Measurements from ENCODE around the gene ATP6AP2.
A peak's percentile ranks its signal among the peaks of the same experiment; 100 is the strongest.
"Not testable (repeated sequence)": the region's sequence is repeated elsewhere in the genome, so short reads cannot be mapped to it uniquely, and the experiment has no call there.

The ATP6AP2 gene

GRCh38 chrX:40558590-40558989 is 22.2 kb upstream of the ATP6AP2 start:
- DNase-seq (ENCODE audit: low read depth) = no peak
- no peak for TF ChIP-seq CTCF (IDR thresholded peaks at IDR 0.05; ENCODE audit: insufficient read depth, low read depth, low read length, missing control alignments)
- H3K4me3 ChIP-seq (ENCODE audit: low read depth, low read length) = no peak overlapping the region

- TF ChIP-seq CTCF (IDR thresholded peaks at IDR 0.05; ENCODE audit: insufficient read depth, low read depth, low read length, missing control alignments) = no peak
- no peak for DNase-seq (ENCODE audit: low read depth)
- no peak overlapping the region for H3K4me3 ChIP-seq (ENCODE audit: low read depth, low read length)
Measured at GRCh38 chrX:40563784-40564183, 17.0 kb upstream of the ATP6AP2 start.

GRCh38 chrX:40564447-40564846 is 16.3 kb upstream of the ATP6AP2 start:
- DNase-seq (ENCODE audit: low read depth) = no peak
- TF ChIP-seq CTCF (IDR thresholded peaks at IDR 0.05; ENCODE audit: insufficient read depth, low read depth, low read length, missing control alignments) = no peak
- no peak overlapping the region for H3K4me3 ChIP-seq (ENCODE audit: low read depth, low read length)

- TF ChIP-seq CTCF (IDR thresholded peaks at IDR 0.05; ENCODE audit: insufficient read depth, low read depth, low read length, missing control alignments) = no peak
- peak; percentile 69 for DNase-seq (ENCODE audit: low read depth)
- H3K4me3 ChIP-seq (ENCODE audit: low read depth, low read length) = peak overlapping the region; percentile 49
Measured at GRCh38 chrX:40570346-40571093, 10.2 kb upstream of the ATP6AP2 start.

- DNase-seq (ENCODE audit: low read depth) = peak; percentile 28
- peak overlapping the region; percentile 49 for H3K4me3 ChIP-seq (ENCODE audit: low read depth, low read length)
Measured at GRCh38 chrX:40571164-40571563, 9.6 kb upstream of the ATP6AP2 start.

- no peak for TF ChIP-seq CTCF (IDR thresholded peaks at IDR 0.05; ENCODE audit: insufficient read depth, low read depth, low read length, missing control alignments)
- no peak for DNase-seq (ENCODE audit: low read depth)
Measured at GRCh38 chrX:40571600-40571999, 9.2 kb upstream of the ATP6AP2 start.

GRCh38 chrX:40573763-40574162 is 7.0 kb upstream of the ATP6AP2 start:
- peak; percentile 55 for DNase-seq (ENCODE audit: low read depth)
- H3K4me3 ChIP-seq (ENCODE audit: low read depth, low read length) = no peak overlapping the region
- peak; percentile 67 for TF ChIP-seq CTCF (IDR thresholded peaks at IDR 0.05; ENCODE audit: insufficient read depth, low read depth, low read length, missing control alignments)

More at GRCh38 chrX:40571600-40571999, 9.2 kb upstream of the ATP6AP2 start:
- H3K4me3 ChIP-seq (ENCODE audit: low read depth, low read length) = no peak overlapping the region

- not testable (repeated sequence) for DNase-seq (ENCODE audit: low read depth)
Measured at GRCh38 chrX:40575411-40575810, 5.4 kb upstream of the ATP6AP2 start.

More at GRCh38 chrX:40575411-40575810, 5.4 kb upstream of the ATP6AP2 start:
- not testable (repeated sequence) for H3K4me3 ChIP-seq (ENCODE audit: low read depth, low read length)
